ENCODE results near the gene MRPS2.

The MRPS2 gene

GRCh38 chr9:135480940-135481310 is 19.6 kb upstream of the MRPS2 start:
- DNase-seq: no peak

GRCh38 chr9:135482015-135482754 is 18.3 kb upstream of the MRPS2 start:
- DNase-seq: no peak

GRCh38 chr9:135484460-135485277 is 15.8 kb upstream of the MRPS2 start:
- DNase-seq: no peak

GRCh38 chr9:135485385-135485784 is 15.1 kb upstream of the MRPS2 start:
- DNase-seq: no peak

GRCh38 chr9:135485832-135486231 is 14.7 kb upstream of the MRPS2 start:
- no peak for DNase-seq

- DNase-seq: no peak
These were observed 14.0 kb upstream of the MRPS2 start for GRCh38 chr9:135486267-135487065.

GRCh38 chr9:135487281-135488012 is 13.0 kb upstream of the MRPS2 start:
- DNase-seq: no peak

- no peak for DNase-seq
These were observed 12.5 kb upstream of the MRPS2 start for GRCh38 chr9:135488013-135488330.

GRCh38 chr9:135488527-135488926 is 12.0 kb upstream of the MRPS2 start:
- DNase-seq: no peak

- no peak for DNase-seq
These were observed 11.1 kb upstream of the MRPS2 start for GRCh38 chr9:135489188-135489906.

GRCh38 chr9:135490166-135490870 is 10.2 kb upstream of the MRPS2 start:
- no peak for DNase-seq

- DNase-seq: no peak
These were observed 9.5 kb upstream of the MRPS2 start for GRCh38 chr9:135490980-135491464.

- no peak for DNase-seq
These were observed 8.7 kb upstream of the MRPS2 start for GRCh38 chr9:135491764-135492163.

GRCh38 chr9:135492886-135493669 is 7.4 kb upstream of the MRPS2 start:
- DNase-seq: no peak

- no peak for DNase-seq
These were observed 5.5 kb upstream of the MRPS2 start for GRCh38 chr9:135494791-135495559.

GRCh38 chr9:135498381-135499126 is 1.9 kb upstream of the MRPS2 start:
- no peak for DNase-seq

- DNase-seq: peak; percentile 75 to 76
These were observed 984 bp upstream of the MRPS2 start for GRCh38 chr9:135499326-135500070.

GRCh38 chr9:135500071-135500524 is 384 bp upstream of the MRPS2 start:
- no peak for DNase-seq

Data from bone marrow (tissue), 2 donors.